SJCRH30 (cell line): ENCODE measurements around the gene CNPPD1. TPM values are rescaled to one million over a fixed set of nuclear protein-coding genes. Genes with fewer than 3 reads are reported as not detected.
A peak's percentile ranks its signal among the peaks of the same experiment; 100 is the strongest.
"Not testable (repeated sequence)": the region's sequence is repeated elsewhere in the genome, so short reads cannot be mapped to it uniquely, and the experiment has no call there.

Experiments used
- DNase-seq, 2 experiments: peaks; one replicate each; pipeline ENCODE4 v3.0.0-alpha.2; 2015 to 2020
- H3K27ac ChIP-seq: fragments of 250-450 bp; sonication (Bioruptor Pico); 2 replicates; pipeline ENCODE4 v1.5.1; 2020; ENCODE audit warnings: mild to moderate bottlenecking, moderate library complexity
- H3K27me3 ChIP-seq: fragments of 250-450 bp; sonication (Bioruptor Pico); 2 replicates; pipeline ENCODE4 v1.5.1; 2020; ENCODE audit warnings: mild to moderate bottlenecking, moderate library complexity
- H3K36me3 ChIP-seq: fragments of 250-450 bp; sonication (Bioruptor Pico); 2 replicates; pipeline ENCODE4 v1.5.1; 2020; ENCODE audit warnings: mild to moderate bottlenecking, moderate library complexity
- H3K4me1 ChIP-seq: fragments of 250-450 bp; sonication (Bioruptor Pico); 2 replicates; pipeline ENCODE4 v1.5.1; 2020; ENCODE audit warnings: mild to moderate bottlenecking, moderate library complexity
- H3K4me3 ChIP-seq: fragments of 250-450 bp; sonication (Bioruptor Pico); 2 replicates; pipeline ENCODE4 v1.5.1; 2020; ENCODE audit warnings: mild to moderate bottlenecking, moderate library complexity
- H3K9me3 ChIP-seq: fragments of 250-450 bp; sonication (Bioruptor Pico); replicated peaks from 2 replicates; pipeline ENCODE4 v1.5.1; 2020; ENCODE audit warnings: mild to moderate bottlenecking, moderate library complexity
- total RNA-seq: library from RNA; depleted of rRNA; stranded (reverse); fragments of >200 nt; shearing (Covaris generic); gene quantifications from 2 replicates; pipeline ENCODE4 v1.2.3, GENCODE V29; 2014

The CNPPD1 gene
- total RNA-seq, 1 experiment from 2014 or later = 13.3 TPM

DNA sequence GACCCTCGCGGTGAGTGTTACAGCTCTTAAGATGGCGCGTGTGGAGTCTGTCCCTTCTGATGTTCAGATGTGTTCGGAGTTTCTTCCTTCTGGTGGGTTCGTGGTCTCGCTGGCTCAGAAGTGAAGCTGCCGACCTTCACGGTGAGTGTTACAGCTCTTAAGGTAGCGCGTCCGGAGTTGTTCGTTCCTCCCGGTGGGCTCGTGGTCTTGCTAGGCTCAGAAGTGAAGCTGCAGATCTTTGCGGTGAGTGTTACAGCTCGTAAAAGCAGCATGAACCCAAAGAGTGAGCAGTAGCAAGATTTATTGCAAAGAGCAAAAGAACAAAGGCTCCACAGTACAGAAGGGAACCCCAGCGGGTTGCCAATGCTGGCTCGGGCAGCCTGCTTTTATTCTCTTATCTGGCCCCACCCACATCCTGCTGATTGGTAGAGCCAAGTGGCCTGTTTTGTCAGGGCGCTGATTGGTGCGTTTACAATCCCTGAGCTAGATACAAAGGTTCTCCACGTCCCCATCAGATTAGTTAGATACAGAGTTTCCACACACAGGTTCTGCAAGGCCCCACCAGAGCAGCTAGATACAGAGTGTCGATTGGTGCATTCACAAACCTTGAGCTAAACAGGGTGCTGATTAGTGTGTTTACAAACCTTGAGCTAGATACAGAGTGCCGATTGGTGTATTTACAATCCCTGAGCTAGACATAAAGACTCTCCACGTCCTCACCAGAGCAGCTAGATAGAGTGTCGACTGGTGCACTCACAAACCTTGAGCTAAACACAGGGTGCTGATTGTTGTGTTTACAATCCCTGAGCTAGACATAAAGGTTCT, 24.0 kb upstream of the CNPPD1 start:
- not testable (repeated sequence) for H3K36me3 ChIP-seq, H3K27ac ChIP-seq, H3K9me3 ChIP-seq, H3K27me3 ChIP-seq, H3K4me1 ChIP-seq, DNase-seq, H3K4me3 ChIP-seq

GRCh38 chr2:219199470-219200211, 22.9 kb upstream of the CNPPD1 start:
- H3K9me3 ChIP-seq = no peaks in the 10 kb centered on the region
- H3K27me3 ChIP-seq = no peaks in the 10 kb centered on the region
- no peak for DNase-seq
- no peaks in the 10 kb centered on the region for H3K36me3 ChIP-seq
- no peak overlapping the region for H3K4me3 ChIP-seq
- H3K27ac ChIP-seq = no peak overlapping the region
- no peaks in the 10 kb centered on the region for H3K4me1 ChIP-seq

- Histone ChIP-seq H3K27me3 (no peaks in the 10 kb centered on the region), H3K27ac (no peak overlapping the region), H3K9me3 (no peaks in the 10 kb centered on the region), H3K4me3 (no peak overlapping the region), H3K4me1 (no peaks in the 10 kb centered on the region), H3K36me3 (no peaks in the 10 kb centered on the region)
- no peak for DNase-seq
Observed at GRCh38 chr2:219198974-219199373, 22.2 kb upstream of the CNPPD1 start.

DNA sequence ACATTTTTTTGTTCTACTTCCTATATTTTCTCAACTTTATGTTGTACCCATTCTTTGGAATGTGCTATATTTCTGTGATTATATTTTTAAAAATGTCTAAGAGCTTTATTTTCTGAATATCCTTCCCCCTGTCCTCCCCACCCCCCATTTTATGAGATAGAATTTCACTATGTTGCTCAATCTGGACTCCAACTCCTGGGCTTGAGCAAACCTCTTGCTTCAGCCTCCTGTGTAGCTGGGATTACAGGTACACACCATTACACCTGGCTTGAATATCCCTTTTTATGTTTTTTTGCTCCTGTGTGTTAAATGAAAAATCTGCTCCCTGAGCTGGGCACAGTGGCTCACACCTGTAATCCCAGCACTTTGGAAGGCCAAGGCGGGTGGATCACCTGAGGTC, 20.7 kb upstream of the CNPPD1 start:
- Histone ChIP-seq H3K4me1 (no peaks in the 10 kb centered on the region), H3K4me3 (no peak overlapping the region), H3K36me3 (no peaks in the 10 kb centered on the region), H3K27ac (no peak overlapping the region), H3K27me3 (no peaks in the 10 kb centered on the region), H3K9me3 (no peaks in the 10 kb centered on the region)
- DNase-seq = no peak

DNA sequence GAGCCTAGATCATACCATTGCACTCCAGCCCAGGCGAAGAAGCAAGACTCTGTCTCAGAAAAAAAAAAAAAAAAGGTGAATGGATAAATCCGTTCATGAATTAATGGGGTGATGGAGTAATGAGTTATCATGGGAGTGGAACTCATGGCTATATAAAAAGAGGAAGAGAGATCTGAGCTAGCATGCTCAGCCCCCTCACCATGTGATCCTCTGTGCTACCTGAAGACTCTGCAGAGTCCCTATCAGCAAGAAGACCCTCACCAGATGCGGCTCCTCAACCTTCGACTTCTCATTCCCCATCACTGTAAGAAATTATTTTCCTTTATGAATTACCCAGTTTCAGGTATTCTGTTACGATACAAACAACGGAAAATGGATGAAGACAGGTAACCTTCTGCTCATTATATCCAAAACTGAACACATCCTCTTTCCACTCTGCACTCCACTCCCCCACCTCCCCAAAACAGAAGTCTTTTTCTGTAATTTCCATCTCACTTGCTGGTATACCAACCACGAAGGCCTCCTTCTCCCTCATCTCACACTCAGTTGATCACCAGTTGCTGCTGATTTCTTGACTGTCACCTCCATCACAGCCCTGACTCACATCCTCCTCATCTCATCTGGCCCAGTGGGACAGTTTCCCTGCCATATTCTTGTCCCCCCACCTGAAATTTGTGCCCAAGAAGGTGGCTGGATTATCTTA, 10.2 kb upstream of the CNPPD1 start:
- no peak overlapping the region for H3K27ac ChIP-seq
- peaks cover 11% of the 10 kb centered on the region; the same call in 1 of the 2 replicates for H3K36me3 ChIP-seq
- no peak for DNase-seq
- no peaks in the 10 kb centered on the region for H3K9me3 ChIP-seq
- no peaks in the 10 kb centered on the region for H3K27me3 ChIP-seq
- no peaks in the 10 kb centered on the region for H3K4me1 ChIP-seq
- no peak overlapping the region for H3K4me3 ChIP-seq

GRCh38 chr2:219184121-219184520, 7.4 kb upstream of the CNPPD1 start:
- peaks cover 15% of the 10 kb centered on the region; the same call in 1 of the 2 replicates for H3K36me3 ChIP-seq

DNA sequence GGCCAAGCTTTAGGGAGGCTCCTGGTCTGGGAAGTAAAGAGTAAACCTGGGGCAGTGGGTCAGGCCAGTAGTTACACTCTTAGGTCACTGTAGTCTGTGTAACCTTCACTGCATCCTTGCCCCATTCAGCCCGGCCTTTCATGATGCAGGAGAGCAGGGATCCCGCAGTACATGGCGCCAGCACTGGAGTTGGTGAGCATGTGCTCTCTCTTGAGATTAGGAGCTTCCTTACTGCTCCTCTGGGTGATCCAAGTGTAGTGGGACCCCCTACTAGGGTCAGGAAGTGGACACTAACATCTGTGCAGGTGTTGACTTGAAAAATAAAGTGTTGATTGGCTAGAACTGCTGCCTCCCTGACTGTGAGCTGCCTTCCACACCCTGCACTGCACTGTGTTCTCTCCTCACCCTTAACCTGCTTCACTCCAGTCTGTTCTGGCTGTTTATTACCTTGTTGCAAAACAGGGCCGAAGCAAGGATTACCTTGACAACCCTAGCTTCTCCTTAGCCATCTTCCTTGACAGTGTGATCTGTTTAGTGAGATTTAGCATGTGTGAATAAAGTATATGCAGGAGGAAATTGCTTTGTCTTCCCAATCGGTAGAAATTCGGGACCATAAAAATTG, 6.5 kb upstream of the CNPPD1 start:
- no peaks in the 10 kb centered on the region for H3K9me3 ChIP-seq
- H3K27me3 ChIP-seq = no peaks in the 10 kb centered on the region
- H3K27ac ChIP-seq = no peak overlapping the region
- H3K36me3 ChIP-seq = peaks cover 15% of the 10 kb centered on the region; the same call in 1 of the 2 replicates
- H3K4me1 ChIP-seq = 0 out of 2 replicates have a peak, but pooled peaks cover 5% of the 10 kb centered on the region
- no peak overlapping the region for H3K4me3 ChIP-seq
- no peak for DNase-seq

More at GRCh38 chr2:219184121-219184520, 7.4 kb upstream of the CNPPD1 start:
- no peak overlapping the region for H3K27ac ChIP-seq
- DNase-seq = no peak
- no peak overlapping the region for H3K4me3 ChIP-seq
- no peaks in the 10 kb centered on the region for H3K27me3 ChIP-seq
- no peaks in the 10 kb centered on the region for H3K9me3 ChIP-seq
- H3K4me1 ChIP-seq = 0 out of 2 replicates have a peak, but pooled peaks cover 2% of the 10 kb centered on the region

- no peak overlapping the region for H3K27ac ChIP-seq
- H3K4me1 ChIP-seq = 0 out of 2 replicates have a peak, but pooled peaks cover 5% of the 10 kb centered on the region
- no peak overlapping the region for H3K4me3 ChIP-seq
- no peak for DNase-seq
- no peaks in the 10 kb centered on the region for H3K9me3 ChIP-seq
- H3K36me3 ChIP-seq = peaks cover 15% of the 10 kb centered on the region; the same call in 1 of the 2 replicates
- no peaks in the 10 kb centered on the region for H3K27me3 ChIP-seq
Observed at GRCh38 chr2:219182331-219183150, 5.8 kb upstream of the CNPPD1 start.

- DNase-seq = no peak
- Histone ChIP-seq H3K4me1 (0 out of 2 replicates have a peak, but pooled peaks cover 5% of the 10 kb centered on the region), H3K27ac (no peak overlapping the region), H3K27me3 (no peaks in the 10 kb centered on the region), H3K9me3 (no peaks in the 10 kb centered on the region), H3K36me3 (peaks cover 15% of the 10 kb centered on the region; the same call in 1 of the 2 replicates), H3K4me3 (no peak overlapping the region)
Observed at GRCh38 chr2:219181531-219181930, 4.8 kb upstream of the CNPPD1 start.

GRCh38 chr2:219180961-219181360, 4.2 kb upstream of the CNPPD1 start:
- no peak for DNase-seq
- Histone ChIP-seq H3K27me3 (no peaks in the 10 kb centered on the region), H3K4me3 (no peak overlapping the region), H3K36me3 (peaks cover 15% of the 10 kb centered on the region; the same call in 1 of the 2 replicates), H3K4me1 (0 out of 2 replicates have a peak, but pooled peaks cover 5% of the 10 kb centered on the region), H3K9me3 (no peaks in the 10 kb centered on the region), H3K27ac (no peak overlapping the region)

DNA sequence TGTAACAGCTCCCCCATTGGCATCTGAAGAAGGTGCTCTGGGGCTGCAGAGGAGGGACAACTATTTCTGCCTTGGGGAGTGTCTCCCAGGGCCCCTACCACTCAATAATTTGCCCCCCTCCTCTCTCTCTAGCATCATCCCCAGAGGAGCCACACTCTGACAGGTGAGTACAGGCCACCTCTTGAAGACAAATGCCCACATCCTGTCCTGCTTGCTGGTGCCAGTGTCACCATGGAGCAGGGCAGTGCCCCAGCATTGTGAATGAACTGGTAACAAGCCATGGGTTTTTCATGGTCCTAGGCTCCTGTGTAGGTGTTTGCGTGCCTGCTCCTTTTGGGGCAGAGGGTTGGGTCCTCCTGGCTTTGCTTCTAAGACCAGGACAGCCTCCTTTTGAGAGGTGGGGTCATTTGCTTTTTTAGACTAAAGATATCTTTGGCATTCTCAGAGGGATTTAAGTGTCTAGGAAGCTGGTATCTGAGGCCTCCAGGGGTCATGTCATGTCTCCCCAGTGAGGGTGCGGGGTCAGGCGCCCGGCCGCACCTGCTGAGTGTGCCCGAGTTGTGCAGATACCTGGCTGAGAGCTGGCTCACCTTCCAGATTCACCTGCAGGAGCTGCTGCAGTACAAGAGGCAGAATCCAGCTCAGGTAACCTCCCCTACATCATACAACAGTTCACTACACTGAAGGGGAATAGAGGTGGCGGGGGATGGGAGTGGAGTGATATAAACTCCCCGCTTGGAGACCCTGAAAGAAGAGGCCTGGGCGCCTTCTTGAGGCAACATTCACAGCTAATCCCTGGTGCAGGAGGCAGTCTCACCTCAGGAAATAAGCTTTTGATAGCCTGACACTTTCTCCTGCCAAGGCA, 3.1 kb upstream of the CNPPD1 start:
- Histone ChIP-seq H3K36me3 (peaks cover 15% of the 10 kb centered on the region; the same call in 1 of the 2 replicates), H3K4me1 (0 out of 2 replicates have a peak, but pooled peaks cover 5% of the 10 kb centered on the region), H3K9me3 (no peaks in the 10 kb centered on the region), H3K27me3 (no peaks in the 10 kb centered on the region), H3K4me3 (no peak overlapping the region), H3K27ac (no peak overlapping the region)
- no peak for DNase-seq

DNA sequence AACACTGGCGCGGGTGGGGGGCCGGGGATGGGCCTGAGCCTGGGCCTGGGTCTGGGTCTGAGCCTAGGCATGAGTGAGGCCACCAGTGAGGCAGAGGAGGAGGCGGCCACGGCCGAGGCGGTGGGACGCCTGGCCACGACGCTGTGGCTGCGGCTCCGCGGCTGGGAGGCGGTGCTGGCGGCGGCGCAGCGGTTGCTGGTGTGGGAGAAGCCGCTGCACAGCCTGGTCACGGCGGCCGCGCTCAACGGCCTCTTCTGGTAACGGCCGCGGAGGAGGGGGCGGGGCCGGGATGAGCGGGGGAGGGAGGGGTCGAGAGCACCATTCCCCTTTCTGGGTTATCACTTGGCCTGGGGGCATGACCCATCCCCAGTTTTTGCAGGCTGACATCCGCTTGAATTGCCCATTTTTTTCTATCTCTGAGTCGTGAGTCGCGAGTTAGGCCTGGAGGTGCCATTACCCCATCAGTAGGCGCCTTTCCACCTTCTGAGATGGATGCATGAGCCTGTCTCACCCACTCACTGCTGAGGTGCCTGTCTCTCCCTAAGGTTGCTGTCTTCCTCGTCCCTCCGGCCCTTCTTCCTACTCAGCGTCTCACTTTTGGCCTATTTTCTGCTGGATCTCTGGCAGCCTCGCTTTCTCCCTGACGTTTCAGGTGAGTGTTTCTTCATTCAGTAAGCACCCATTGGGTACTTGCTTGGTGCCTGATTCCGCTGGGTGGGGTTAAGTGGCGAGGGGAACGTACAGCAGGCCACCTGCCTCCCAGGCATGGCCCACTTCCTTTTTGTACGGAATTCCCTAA, 1.9 kb upstream of the CNPPD1 start:
- DNase-seq = peak; percentile 32 to 38
- Histone ChIP-seq H3K27ac (no peak overlapping the region; the same call in 1 of the 2 replicates), H3K4me3 (peak overlapping the region; percentile 85), H3K4me1 (0 out of 2 replicates have a peak, but pooled peaks cover 5% of the 10 kb centered on the region), H3K36me3 (peaks cover 13% of the 10 kb centered on the region; the same call in 1 of the 2 replicates), H3K9me3 (no peaks in the 10 kb centered on the region), H3K27me3 (no peaks in the 10 kb centered on the region)
